ENCODE measurements around the gene TTC19.

DNA sequence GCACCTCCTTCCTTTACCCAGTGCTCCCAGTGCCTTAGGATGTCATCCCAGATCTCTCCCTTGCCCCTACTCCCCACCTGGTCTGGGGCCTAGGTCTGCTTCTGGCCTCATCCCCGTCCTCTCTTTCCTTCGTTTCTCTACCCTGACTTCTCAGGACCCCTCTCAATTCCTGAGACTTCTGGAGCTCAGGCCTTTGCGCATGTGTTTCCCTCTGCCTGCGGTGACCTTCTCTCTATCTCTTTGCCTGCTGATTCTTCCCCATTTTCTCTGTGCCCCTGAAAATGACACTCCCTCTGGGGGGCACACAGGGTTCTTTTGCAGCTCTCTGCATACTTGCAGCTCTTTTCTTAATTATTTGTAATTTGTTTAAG lies 41.2 kb upstream of the TTC19 start:
- TF ChIP-seq EZH2 (IDR thresholded peaks at IDR 0.05; ENCODE audit: insufficient read depth, poor library complexity, severe bottlenecking), result no peak
- no peak for TF ChIP-seq EZH2phosphoT487 (IDR thresholded peaks at IDR 0.05; ENCODE audit: insufficient read depth, low read depth)

Measured in GM23248 (cell line).